H1 (cell line): Measurements from ENCODE around the gene HDAC9. TPM values are rescaled to one million over a fixed set of nuclear protein-coding genes. Genes with fewer than 3 reads are reported as not detected.

Experiments used
- CTCF ChIA-PET: fragments of 300-600 bp; sonication (Branson Sonifier 250); formaldehyde crosslinking; loops from one replicate; lab custom pipeline; 2021; ENCODE audit not compliant: partially characterized antibody; lab: Charles Lee
- POLR2A ChIA-PET: fragments of 300-600 bp; sonication (Branson Sonifier 250); formaldehyde crosslinking; loops from one replicate; lab custom pipeline; 2021; ENCODE audit warnings: inconsistent platforms; ENCODE audit not compliant: partially characterized antibody; lab: Charles Lee
- DNase-seq, 2 experiments: peaks; one replicate each; pipeline versions ENCODE4 v3.0.0 to v3.0.0-alpha.2; 2010 to 2022; ENCODE audit warnings: low spot score in 2 of 2, low read depth in 1 of 2, mixed read lengths in 1 of 2
- FAIRE-seq: peaks from 2 replicates; lab custom pipeline; 2011; peaks lifted over from hg19 to GRCh38; lab: Jason Lieb, UNC
- H2AFZ ChIP-seq: 2 replicates; pipeline ENCODE4 v1.8.1; 2012; ENCODE audit warnings: low read length, inconsistent platforms
- H2AK5ac ChIP-seq: 2 replicates; pipeline ENCODE4 v1.6.1; 2013; ENCODE audit warnings: low read depth, low read length
- H2BK120ac ChIP-seq: replicated peaks from 2 replicates; pipeline ENCODE3; 2013; ENCODE audit warnings: low read depth, low read length, inconsistent platforms
- H2BK12ac ChIP-seq: 2 replicates; pipeline ENCODE4 v1.6.1; 2013; ENCODE audit warnings: low read depth, low read length
- H2BK15ac ChIP-seq: 2 replicates; pipeline ENCODE4 v1.6.1; 2013; ENCODE audit warnings: low read length
- H2BK20ac ChIP-seq: 2 replicates; pipeline ENCODE4 v1.6.1; 2013; ENCODE audit warnings: low read length
- H2BK5ac ChIP-seq: 2 replicates; pipeline ENCODE4 v1.6.1; 2013; ENCODE audit warnings: low read depth, low read length
- H3K14ac ChIP-seq: 2 replicates; pipeline ENCODE4 v1.6.1; 2013; ENCODE audit warnings: inconsistent platforms; ENCODE audit not compliant: insufficient read length
- H3K18ac ChIP-seq: 2 replicates; pipeline ENCODE4 v1.6.1; 2013; ENCODE audit warnings: low read length; ENCODE audit errors: extremely low read depth
- H3K23ac ChIP-seq: 2 replicates; pipeline ENCODE4 v1.6.1; 2013; ENCODE audit warnings: inconsistent platforms; ENCODE audit not compliant: insufficient read length
- H3K23me2 ChIP-seq: 2 replicates; pipeline ENCODE4 v1.6.1; 2013; ENCODE audit warnings: low read depth, low read length
- H3K27ac ChIP-seq: 2 replicates; pipeline ENCODE4 v1.6.1; 2011; ENCODE audit warnings: low read depth, low read length, inconsistent platforms
- H3K27me3 ChIP-seq, 4 experiments: replicated peaks in 1 of 4; 1 replicate in 1 of 4; 2 replicates in 3 of 4; pipeline versions ENCODE4 v1.6.1 to v1.8.1; 2011 to 2013; ENCODE audit warnings: low read length in 3 of 4, mild to moderate bottlenecking in 3 of 4, inconsistent platforms in 2 of 4, mixed read lengths in 2 of 4, moderate library complexity in 1 of 4; ENCODE audit not compliant: control insufficient read depth in 3 of 4, insufficient read depth in 3 of 4; ENCODE audit errors: extremely low read depth in 1 of 4
- H3K36me3 ChIP-seq, 4 experiments: 2 replicates each; pipeline versions ENCODE4 v1.6.1 to v1.8.1; 2011 to 2013; ENCODE audit warnings: mild to moderate bottlenecking in 4 of 4, low read length in 3 of 4, moderate library complexity in 2 of 4, control low read depth in 1 of 4, inconsistent platforms in 1 of 4; ENCODE audit not compliant: insufficient read depth in 4 of 4, control insufficient read depth in 2 of 4
- H3K4ac ChIP-seq: replicated peaks from 2 replicates; pipeline ENCODE3; 2013; ENCODE audit warnings: low read length, low read depth, mixed read lengths, inconsistent platforms; ENCODE audit not compliant: insufficient read length
- H3K4me1 ChIP-seq, 4 experiments: replicated peaks in 1 of 4; 1 replicate in 1 of 4; 2 replicates in 3 of 4; pipeline versions ENCODE4 v1.6.1 to v1.8.1; 2011 to 2013; ENCODE audit warnings: low read length in 3 of 4, inconsistent platforms in 2 of 4, mixed read lengths in 1 of 4; ENCODE audit not compliant: insufficient read depth in 4 of 4, control insufficient read depth in 3 of 4
- H3K4me2 ChIP-seq, 2 experiments: 2 replicates each; pipeline versions ENCODE4 v1.6.1 to v1.8.1; 2011 to 2013; ENCODE audit warnings: low read depth in 2 of 2, low read length in 2 of 2, control low read depth in 1 of 2, inconsistent platforms in 1 of 2, mild to moderate bottlenecking in 1 of 2; ENCODE audit not compliant: insufficient read depth in 1 of 2
- H3K4me3 ChIP-seq, 4 experiments: fragments of 200-600, 300-600 bp in 1 of 4; sonication (generic), shearing (Covaris generic), sonication (Bioruptor Twin) in 1 of 4; 2 replicates each; pipeline versions ENCODE4 v1.5.1 to v1.8.1; 2011 to 2016; ENCODE audit warnings: low read length in 4 of 4, low read depth in 3 of 4, control low read depth in 2 of 4, inconsistent platforms in 2 of 4, mild to moderate bottlenecking in 2 of 4, mixed read lengths in 1 of 4, moderate library complexity in 1 of 4; ENCODE audit not compliant: insufficient read depth in 2 of 4; ENCODE audit errors: extremely low read depth in 1 of 4
- H3K56ac ChIP-seq: replicated peaks from 2 replicates; pipeline ENCODE3; 2013; ENCODE audit warnings: low read depth, mild to moderate bottlenecking, mixed read lengths, low read length, inconsistent platforms; ENCODE audit not compliant: insufficient read length
- H3K79me1 ChIP-seq: 2 replicates; pipeline ENCODE4 v1.6.1; 2013; ENCODE audit warnings: low read depth, low read length, control low read depth
- H3K79me2 ChIP-seq, 2 experiments: 2 replicates each; pipeline versions ENCODE4 v1.6.1 to v1.8.1; 2012 to 2013; ENCODE audit warnings: low read length in 2 of 2, mild to moderate bottlenecking in 2 of 2, inconsistent platforms in 1 of 2; ENCODE audit not compliant: insufficient read depth in 2 of 2, control insufficient read depth in 1 of 2
- H3K9ac ChIP-seq, 4 experiments: replicated peaks in 1 of 4; 1 replicate in 1 of 4; 2 replicates in 3 of 4; pipeline versions ENCODE4 v1.6.1 to v1.8.1; 2011 to 2013; ENCODE audit warnings: low read depth in 3 of 4, low read length in 3 of 4, control low read depth in 2 of 4, mild to moderate bottlenecking in 2 of 4, moderate library complexity in 2 of 4, inconsistent platforms in 1 of 4; ENCODE audit errors: extremely low read depth in 1 of 4
- H3K9me3 ChIP-seq, 2 experiments: 2 replicates each; pipeline versions ENCODE4 v1.6.1 to v1.8.1; 2012 to 2013; ENCODE audit warnings: mild to moderate bottlenecking in 2 of 2, moderate library complexity in 2 of 2, control low read depth in 1 of 2, inconsistent platforms in 1 of 2, low read depth in 1 of 2, low read length in 1 of 2, mixed read lengths in 1 of 2; ENCODE audit not compliant: insufficient read depth in 2 of 2
- H4K20me1 ChIP-seq, 2 experiments: replicated peaks in 1 of 2; 2 replicates each; pipeline versions ENCODE3 to v1.8.1; 2011 to 2013; ENCODE audit warnings: inconsistent platforms in 2 of 2, low read length in 2 of 2, mild to moderate bottlenecking in 1 of 2; ENCODE audit not compliant: insufficient read depth in 2 of 2, control insufficient read depth in 1 of 2
- H4K5ac ChIP-seq: 2 replicates; pipeline ENCODE4 v1.6.1; 2013; ENCODE audit warnings: low read length, low read depth, mixed read lengths, inconsistent platforms; ENCODE audit not compliant: insufficient read length
- H4K8ac ChIP-seq: 2 replicates; pipeline ENCODE4 v1.8.0; 2013; ENCODE audit warnings: mild to moderate bottlenecking, moderate library complexity, low read length, inconsistent platforms; ENCODE audit not compliant: insufficient read depth; ENCODE audit errors: extremely low read depth
- H4K91ac ChIP-seq: replicated peaks from 2 replicates; pipeline ENCODE3; 2013; ENCODE audit warnings: low read length, mixed read lengths, inconsistent platforms; ENCODE audit not compliant: insufficient read length
- BCL11A ChIP-seq, 2 experiments: IDR thresholded peaks; one replicate each; pipeline ENCODE4 v1.6.1; 2011; ENCODE audit warnings: low read depth in 2 of 2, low read length in 2 of 2, mild to moderate bottlenecking in 2 of 2
- CBX8 ChIP-seq: fragments of 300-800, 300-1000 bp; sonication (generic); IDR thresholded peaks from 2 replicates; pipeline ENCODE4 v1.7.1; 2016; ENCODE audit warnings: low read depth, low read length, borderline replicate concordance
- CHD2 ChIP-seq: IDR thresholded peaks from 2 replicates; pipeline ENCODE4 v1.6.1; 2012; ENCODE audit warnings: low read length, improper control_type of control experiment
- FOSL1 ChIP-seq: IDR thresholded peaks from 2 replicates; pipeline ENCODE4 v1.6.1; 2011; ENCODE audit warnings: mild to moderate bottlenecking, low read depth, low read length, moderate library complexity; ENCODE audit not compliant: insufficient read depth
- JUND ChIP-seq: IDR thresholded peaks from 2 replicates; pipeline ENCODE4 v1.6.1; 2011; ENCODE audit warnings: mild to moderate bottlenecking, improper control_type of control experiment, low read length
- KDM5A ChIP-seq: fragments of 200-600 bp; IDR thresholded peaks from 2 replicates; pipeline ENCODE4 v1.7.1; 2012; ENCODE audit warnings: mild to moderate bottlenecking, low read length, inconsistent platforms, mixed read lengths
- RFX5 ChIP-seq: IDR thresholded peaks from 2 replicates; pipeline ENCODE4 v1.6.1; 2011; ENCODE audit warnings: low read depth, low read length, improper control_type of control experiment, borderline replicate concordance
- SIN3A ChIP-seq, 2 experiments: IDR thresholded peaks in 1 of 2; conservative IDR thresholded peaks in 1 of 2; 2 replicates each; pipeline ENCODE4 v1.6.1; 2011 to 2012; ENCODE audit warnings: low read length in 2 of 2, improper control_type of control experiment in 1 of 2, low read depth in 1 of 2, mild to moderate bottlenecking in 1 of 2
- SRF ChIP-seq: IDR thresholded peaks from 2 replicates; pipeline ENCODE4 v1.6.1; 2011; ENCODE audit warnings: mild to moderate bottlenecking, low read depth, low read length, moderate library complexity
- TAF7 ChIP-seq: optimal IDR thresholded peaks from 2 replicates; pipeline ENCODE3; 2011; ENCODE audit warnings: low read depth, mild to moderate bottlenecking, inconsistent platforms, low read length, moderate library complexity, borderline replicate concordance
- ZNF274 ChIP-seq: IDR thresholded peaks from 2 replicates; pipeline ENCODE4 v1.7.0; 2012; ENCODE audit warnings: low read length, borderline replicate concordance; ENCODE audit errors: extremely low read depth
- WGBS, 2 experiments: shearing (Covaris generic) in 1 of 2; methylation state at CpG; one replicate each; pipeline versions ENCODE4 v1.1.6 to v1.1.7; 2013 to 2015; ENCODE audit warnings: low lambda C conversion rate in 2 of 2, mixed read lengths in 2 of 2, inconsistent platforms in 1 of 2, low coverage in 1 of 2, missing lambda C conversion rate in 1 of 2; ENCODE audit not compliant: insufficient replicate concordance in 2 of 2, insufficient coverage in 1 of 2, insufficient read length in 1 of 2; ENCODE audit errors: extremely low coverage in 1 of 2, missing lambda C conversion rate in 1 of 2; 5-methylcytosine and 5-hydroxymethylcytosine counted together
- polyA plus RNA-seq, 7 experiments: library from polyadenylated mRNA; depleted of rRNA in 3 of 7; stranded (reverse) in 5 of 7; unstranded in 2 of 7; fragments of >200 nt in 5 of 7; fragments of 200-250 nt in 2 of 7; gene quantifications; 1 replicate in 5 of 7; 2 replicates in 1 of 7; 4 replicates in 1 of 7; pipeline versions ENCODE4 v1.2.1 to v1.2.3, GENCODE V29; 2011 to 2013; ENCODE audit warnings: missing spikeins in 2 of 7, mixed read lengths in 2 of 7
- total RNA-seq: library from RNA; stranded (reverse); fragmentation: NEBNext Ultra II Directional; extraction: Animal tissue kit (Norgen Biotek cat#: 25700); gene quantifications from 2 replicates; pipeline ENCODE4 v1.2.1, GENCODE V29; 2021

Gene HDAC9
- total and polyA plus RNA-seq, 2 of the 8 experiments (the other 6 are each of a cell fraction or from before 2014, with no cell fraction given): 9.5 to 13.1 TPM

- no peak overlapping the region for H4K8ac ChIP-seq
- no peak overlapping the region for H3K56ac ChIP-seq
- H3K36me3 ChIP-seq: no peaks in the 10 kb centered on the region
- H3K4me1 ChIP-seq: no peaks in the 10 kb centered on the region
- CTCF ChIA-PET: interaction anchor here (0.6 to 0.7 kb wide), 3 partner anchors 10 to 511 kb away, joined by 3 read pairs; no protein-coding TSS in a partner anchor
- no peaks in the 10 kb centered on the region for H3K9me3 ChIP-seq
- no peak overlapping the region for H2BK120ac ChIP-seq
- no peak overlapping the region for H3K14ac ChIP-seq
- no peak overlapping the region for H2AK5ac ChIP-seq
- no peak overlapping the region for H2AFZ ChIP-seq
- H3K9ac ChIP-seq: no peak overlapping the region
- no peak overlapping the region for H4K91ac ChIP-seq
- H3K27me3 ChIP-seq: no peaks in the 10 kb centered on the region
- no peaks in the 10 kb centered on the region for H4K20me1 ChIP-seq
- no peaks in the 10 kb centered on the region for H3K79me2 ChIP-seq
- no peak overlapping the region for H3K4ac ChIP-seq
- no peak overlapping the region for H4K5ac ChIP-seq
- no peaks in the 10 kb centered on the region for H3K79me1 ChIP-seq
- 60% methylated on average over 3 of the region's 3 CpGs; no CpG with 5 or more reads in 1 of the 2 experiments for WGBS, 2 experiments
- no peak for FAIRE-seq
- H2BK20ac ChIP-seq: no peak overlapping the region
- H3K4me3 ChIP-seq: no peak overlapping the region
- no peak for DNase-seq
- no peak overlapping the region for H3K27ac ChIP-seq
- H2BK12ac ChIP-seq: no peak overlapping the region
- H3K18ac ChIP-seq: no peak overlapping the region
- no peak overlapping the region for H3K4me2 ChIP-seq
- no peak overlapping the region for H2BK5ac ChIP-seq
- no peak overlapping the region for H3K23ac ChIP-seq
- POLR2A ChIA-PET: no interaction called here
- no peak overlapping the region for H2BK15ac ChIP-seq
- TF ChIP-seq RFX5 (no peak), FOSL1 (no peak), BCL11A (IDR thresholded peaks at IDR 0.05; ENCODE audit: low read depth in 2 of 2, low read length in 2 of 2) (no peak), CHD2 (no peak), SRF (no peak), TAF7 (no peak), JUND (no peak), SIN3A (conservative IDR thresholded peaks at IDR 0.05 in 1 of 2, IDR thresholded peaks at IDR 0.05 in 1 of 2; ENCODE audit: low read depth in 1 of 2, low read length in 2 of 2) (no peak), CBX8 (no peak), KDM5A (no peak), ZNF274 (no peak)
- H3K23me2 ChIP-seq: no peaks in the 10 kb centered on the region
These were observed 421.3 kb downstream of the HDAC9 start for GRCh38 chr7:18916826-18917225.
